Hepatocyte (in vitro differentiated cells): Measurements from ENCODE around the gene CTSH. TPM values are rescaled to one million over a fixed set of nuclear protein-coding genes. Genes with fewer than 3 reads are reported as not detected.

ENCODE experiments used
- DNase-seq: peaks from one replicate; pipeline ENCODE4 v3.0.0-alpha.2; 2016; ENCODE audit warnings: low spot score
- H2AFZ ChIP-seq: fragments of 200-600 bp; sonication (generic); 2 replicates; pipeline ENCODE4 v1.6.0; 2016; ENCODE audit warnings: antibody characterized with exemption, mild to moderate bottlenecking
- H3K27ac ChIP-seq: fragments of 200-600 bp; sonication (generic); 2 replicates; pipeline ENCODE4 v1.5.1; 2016; ENCODE audit warnings: mild to moderate bottlenecking
- H3K27me3 ChIP-seq: fragments of 200-600 bp; sonication (generic); 2 replicates; pipeline ENCODE4 v1.6.1; 2016
- H3K36me3 ChIP-seq: fragments of 200-600 bp; sonication (generic); replicated peaks from 2 replicates; pipeline ENCODE4 v1.5.1; 2016; ENCODE audit warnings: low read depth; ENCODE audit not compliant: insufficient read depth
- H3K4me1 ChIP-seq: fragments of 200-600 bp; sonication (generic); 2 replicates; pipeline ENCODE4 v1.5.1; 2016; ENCODE audit warnings: mild to moderate bottlenecking, moderate library complexity; ENCODE audit not compliant: insufficient read depth
- H3K4me2 ChIP-seq: fragments of 200-600 bp; sonication (generic); 2 replicates; pipeline ENCODE4 v1.6.0; 2016
- H3K4me3 ChIP-seq: fragments of 200-600 bp; sonication (generic); 2 replicates; pipeline ENCODE4 v1.5.1; 2016; ENCODE audit warnings: mild to moderate bottlenecking
- H3K79me2 ChIP-seq: fragments of 200-600 bp; sonication (generic); 2 replicates; pipeline ENCODE4 v1.6.0; 2017; ENCODE audit warnings: mild to moderate bottlenecking
- H3K9me2 ChIP-seq: fragments of 200-600 bp; sonication (generic); replicated peaks from 2 replicates; pipeline ENCODE4 v1.6.0; 2017; ENCODE audit warnings: mild to moderate bottlenecking; ENCODE audit not compliant: insufficient read depth
- H3K9me3 ChIP-seq: fragments of 200-600 bp; sonication (generic); 2 replicates; pipeline ENCODE4 v1.5.1; 2016; ENCODE audit warnings: low read depth, mild to moderate bottlenecking
- H4K20me1 ChIP-seq: fragments of 200-600 bp; sonication (generic); 2 replicates; pipeline ENCODE4 v1.6.0; 2016; ENCODE audit warnings: mild to moderate bottlenecking; ENCODE audit not compliant: insufficient read depth, poor library complexity, severe bottlenecking
- CTCF ChIP-seq: fragments of 200-600 bp; sonication (generic); IDR thresholded peaks from 2 replicates; pipeline ENCODE4 v1.5.1; 2016; ENCODE audit warnings: antibody characterized with exemption, mild to moderate bottlenecking; ENCODE audit not compliant: poor library complexity
- EZH2 ChIP-seq: fragments of 200-600 bp; sonication (generic); IDR thresholded peaks from 2 replicates; pipeline ENCODE4 v1.6.1; 2016; ENCODE audit warnings: antibody characterized with exemption, mild to moderate bottlenecking, borderline replicate concordance
- EZH2phosphoT487 ChIP-seq: fragments of 200-600 bp; sonication (generic); IDR thresholded peaks from one replicate; pipeline ENCODE4 v1.6.1; 2018; ENCODE audit warnings: antibody characterized with exemption, mild to moderate bottlenecking, low read depth, moderate library complexity; ENCODE audit not compliant: unreplicated experiment, severe bottlenecking
- WGBS: methylation state at CpG from one replicate; pipeline ENCODE4 v1.1.6; 2016; ENCODE audit warnings: low lambda C conversion rate; ENCODE audit errors: missing lambda C conversion rate; 5-methylcytosine and 5-hydroxymethylcytosine counted together
- polyA plus RNA-seq: library from polyadenylated mRNA; unstranded; fragments of >200 nt; fragmentation: Nextera tagmentation; extraction: Ambion mirVana; gene quantifications from 2 replicates; pipeline ENCODE4 v1.2.1, GENCODE V29; 2016
- total RNA-seq: library from RNA; depleted of rRNA; stranded (reverse); fragments of >200 nt; gene quantifications from 2 replicates; pipeline ENCODE4 v1.2.3, GENCODE V29; 2014

CTSH gene
- total and polyA plus RNA-seq, 2 experiments from 2014 or later: 521 to 610 TPM

GRCh38 chr15:78956937-78957336, 12.1 kb upstream of the CTSH start:
- WGBS: 71% methylated on average over 1 of the region's 1 CpG
- Histone ChIP-seq H3K4me3 (no peak overlapping the region), H3K4me2 (no peak overlapping the region), H3K79me2 (no peaks in the 10 kb centered on the region), H3K27me3 (no peaks in the 10 kb centered on the region), H4K20me1 (no peaks in the 10 kb centered on the region), H3K36me3 (no peaks in the 10 kb centered on the region), H2AFZ (no peak overlapping the region), H3K4me1 (peaks cover 3% of the 10 kb centered on the region), H3K9me3 (no peaks in the 10 kb centered on the region), H3K9me2 (no peaks in the 10 kb centered on the region), H3K27ac (no peak overlapping the region)
- no peak for DNase-seq
- TF ChIP-seq CTCF (no peak), EZH2 (no peak), EZH2phosphoT487 (no peak)

GRCh38 chr15:78955355-78955754, 10.5 kb upstream of the CTSH start:
- Histone ChIP-seq H3K79me2 (no peaks in the 10 kb centered on the region), H4K20me1 (no peaks in the 10 kb centered on the region), H3K27ac (no peak overlapping the region), H3K4me1 (peaks cover 16% of the 10 kb centered on the region), H3K9me2 (no peaks in the 10 kb centered on the region), H3K4me3 (no peak overlapping the region), H3K36me3 (no peaks in the 10 kb centered on the region), H3K4me2 (no peak overlapping the region), H3K27me3 (no peaks in the 10 kb centered on the region), H3K9me3 (no peaks in the 10 kb centered on the region), H2AFZ (no peak overlapping the region)
- TF ChIP-seq CTCF (no peak), EZH2phosphoT487 (no peak), EZH2 (no peak)
- DNase-seq: no peak
- 94% methylated on average over 5 of the region's 5 CpGs for WGBS

GRCh38 chr15:78951841-78952238, 7.0 kb upstream of the CTSH start:
- H3K4me1 ChIP-seq: peaks cover 22% of the 10 kb centered on the region
- H3K79me2 ChIP-seq: no peaks in the 10 kb centered on the region
- H3K36me3 ChIP-seq: no peaks in the 10 kb centered on the region
- peak; percentile 64 for DNase-seq
- no peaks in the 10 kb centered on the region for H3K27me3 ChIP-seq
- H4K20me1 ChIP-seq: no peaks in the 10 kb centered on the region
- peak overlapping the region; percentile 88 for H3K27ac ChIP-seq
- no peak overlapping the region for H3K4me3 ChIP-seq
- H2AFZ ChIP-seq: no peak overlapping the region
- 41% methylated on average over 4 of the region's 4 CpGs for WGBS
- H3K9me3 ChIP-seq: no peaks in the 10 kb centered on the region
- TF ChIP-seq EZH2 (no peak), CTCF (no peak), EZH2phosphoT487 (no peak)
- no peak overlapping the region for H3K4me2 ChIP-seq
- no peaks in the 10 kb centered on the region for H3K9me2 ChIP-seq
